ENCODE data around the gene GLDN. TPM values are rescaled to one million over a fixed set of nuclear protein-coding genes. Genes with fewer than 3 reads are reported as not detected.
A peak's percentile ranks its signal among the peaks of the same experiment; 100 is the strongest.
"Not testable (repeated sequence)": the region's sequence is repeated elsewhere in the genome, so short reads cannot be mapped to it uniquely, and the experiment has no call there.

GLDN gene
- total RNA-seq, 1 donor from 2014 or later = 5.9 TPM

GRCh38 chr15:51405693-51406523, 64.5 kb downstream of the GLDN start:
- no peaks in the 10 kb centered on the region for H3K36me3 ChIP-seq
- no peaks in the 10 kb centered on the region for H3K27me3 ChIP-seq
- H3K27ac ChIP-seq = no peak overlapping the region
- no peaks in the 10 kb centered on the region for H3K9me3 ChIP-seq
- DNase-seq (ENCODE audit: extremely low spot score in 2 of 2) = peak in 1 of 2 donors; percentile 25
- intact Hi-C loops (cut with DNase I) = no loop called here
- H3K4me3 ChIP-seq = no peak overlapping the region
- TF ChIP-seq POLR2AphosphoS5 (IDR thresholded peaks at IDR 0.05; ENCODE audit: insufficient read depth in 1 of 2, low read depth in 1 of 2) (no peak), CTCF (IDR thresholded peaks at IDR 0.05) (no peak), POLR2A (IDR thresholded peaks at IDR 0.05) (no peak)
- no peaks in the 10 kb centered on the region for H3K4me1 ChIP-seq

DNA sequence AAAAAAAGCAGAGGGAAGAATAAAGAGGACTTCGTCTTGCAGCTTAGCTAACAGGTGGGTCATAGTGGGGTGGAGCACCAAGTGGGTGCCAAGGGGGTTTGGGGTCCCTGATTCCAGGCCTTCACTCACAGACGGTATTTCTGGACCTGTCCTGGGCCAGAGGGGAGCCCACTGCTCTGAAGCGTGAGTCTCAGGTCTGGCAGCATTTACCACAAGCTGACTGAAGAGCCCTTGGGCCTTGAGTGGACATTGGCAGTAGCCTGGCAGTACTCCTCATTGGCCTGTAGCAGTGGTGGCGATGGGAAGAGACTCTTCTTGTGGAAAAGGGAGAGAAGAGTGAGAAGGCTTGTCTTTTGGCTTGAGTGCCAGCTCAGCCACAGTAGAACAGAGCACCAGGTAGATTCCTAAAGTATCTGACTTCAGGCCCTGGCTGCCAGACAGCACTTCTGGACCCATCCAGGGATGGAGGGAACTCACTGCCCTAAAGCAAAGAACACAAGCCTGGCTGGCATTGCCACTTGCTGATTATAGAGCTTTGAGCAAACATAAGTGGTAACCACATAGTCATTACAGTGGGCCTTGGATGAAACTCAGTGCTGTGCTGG, 72.9 kb downstream of the GLDN start:
- Histone ChIP-seq H3K9me3 (no peaks in the 10 kb centered on the region), H3K27ac (no peak overlapping the region), H3K27me3 (no peaks in the 10 kb centered on the region), H3K4me1 (no peaks in the 10 kb centered on the region), H3K36me3 (no peaks in the 10 kb centered on the region), H3K4me3 (no peak overlapping the region)
- DNase-seq (ENCODE audit: extremely low spot score in 2 of 2) = peak in 1 of 2 donors; percentile 88
- intact Hi-C loops (cut with DNase I) = no loop called here
- TF ChIP-seq POLR2AphosphoS5 (IDR thresholded peaks at IDR 0.05; ENCODE audit: insufficient read depth in 1 of 2, low read depth in 1 of 2) (no peak), POLR2A (IDR thresholded peaks at IDR 0.05) (no peak), CTCF (IDR thresholded peaks at IDR 0.05) (no peak)

DNA sequence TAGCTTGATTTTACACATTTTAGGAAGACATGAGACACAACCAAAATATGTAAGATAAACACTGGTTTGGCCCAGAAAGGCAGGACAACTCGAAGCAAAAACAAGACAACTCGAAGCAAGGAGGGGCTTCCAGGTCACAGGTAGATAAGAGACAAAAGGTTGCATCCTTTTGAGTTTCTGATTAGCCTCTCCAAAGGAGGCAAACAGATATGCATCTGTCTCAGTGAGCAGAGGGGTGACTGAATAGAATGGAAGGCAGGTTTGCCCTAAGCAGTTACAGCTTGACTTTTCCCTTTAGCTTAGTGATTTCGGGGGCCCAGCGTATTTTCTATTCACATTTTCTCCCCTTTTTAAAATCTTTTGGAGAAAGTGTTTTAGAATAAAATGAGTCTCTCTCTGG, 74.7 kb downstream of the GLDN start:
- H3K36me3 ChIP-seq = no peaks in the 10 kb centered on the region
- H3K4me1 ChIP-seq = no peaks in the 10 kb centered on the region
- no peak overlapping the region for H3K4me3 ChIP-seq
- no peaks in the 10 kb centered on the region for H3K9me3 ChIP-seq
- DNase-seq (ENCODE audit: extremely low spot score in 2 of 2) = no peak
- no peak for TF ChIP-seq CTCF (IDR thresholded peaks at IDR 0.05)
- intact Hi-C loops (cut with DNase I) = no loop called here
- H3K27ac ChIP-seq = no peak overlapping the region
- H3K27me3 ChIP-seq = no peaks in the 10 kb centered on the region

GRCh38 chr15:51423040-51423439, 81.6 kb downstream of the GLDN start:
- H3K36me3 ChIP-seq; intact Hi-C loops (cut with DNase I); H3K4me1 ChIP-seq; H3K27me3 ChIP-seq; H3K27ac ChIP-seq; H3K9me3 ChIP-seq; H3K4me3 ChIP-seq; DNase-seq (ENCODE audit: extremely low spot score in 2 of 2): not testable (repeated sequence)

DNA sequence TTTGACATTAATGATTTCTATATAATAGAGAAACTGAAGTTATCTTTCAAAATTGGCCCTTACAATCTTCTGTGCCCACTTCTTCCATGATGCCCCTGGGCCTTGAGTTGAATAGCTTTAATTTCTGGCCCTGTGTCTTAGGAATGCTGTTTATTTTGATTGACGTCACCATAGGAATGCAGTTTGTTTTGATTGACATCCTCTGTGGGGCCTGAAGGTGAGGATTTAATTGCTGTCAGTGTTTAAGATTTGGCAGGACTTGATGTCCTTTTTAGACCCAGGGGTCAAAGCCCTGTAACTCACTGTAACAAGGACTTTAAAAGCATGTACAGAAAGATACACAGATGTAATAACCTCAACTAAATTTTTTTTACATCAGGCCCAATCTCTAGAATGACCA, 83.3 kb downstream of the GLDN start:
- H3K27ac ChIP-seq = no peak overlapping the region
- no peaks in the 10 kb centered on the region for H3K36me3 ChIP-seq
- no peak for DNase-seq (ENCODE audit: extremely low spot score in 2 of 2)
- H3K9me3 ChIP-seq = no peaks in the 10 kb centered on the region
- H3K4me1 ChIP-seq = no peaks in the 10 kb centered on the region
- intact Hi-C loops (cut with DNase I) = no loop called here
- H3K4me3 ChIP-seq = no peak overlapping the region
- H3K27me3 ChIP-seq = no peaks in the 10 kb centered on the region
- no peak for TF ChIP-seq POLR2A (IDR thresholded peaks at IDR 0.05)
- TF ChIP-seq CTCF (IDR thresholded peaks at IDR 0.05) = no peak
- TF ChIP-seq POLR2AphosphoS5 (IDR thresholded peaks at IDR 0.05; ENCODE audit: insufficient read depth in 1 of 2, low read depth in 1 of 2) = no peak

Measured in vagina (tissue), 2 donors.